HG03159 (cell line): Measurements from ENCODE around the gene HOGA1.
"Not testable (repeated sequence)": the region's sequence is repeated elsewhere in the genome, so short reads cannot be mapped to it uniquely, and the experiment has no call there.

Source experiments
- ATAC-seq: cut with Tn5 transposase; IDR thresholded peaks from one replicate; pipeline ENCODE4 v1.9.1; 2021; ENCODE audit warnings: mild to moderate bottlenecking, moderate library complexity; ENCODE audit not compliant: unreplicated experiment

The HOGA1 gene

DNA sequence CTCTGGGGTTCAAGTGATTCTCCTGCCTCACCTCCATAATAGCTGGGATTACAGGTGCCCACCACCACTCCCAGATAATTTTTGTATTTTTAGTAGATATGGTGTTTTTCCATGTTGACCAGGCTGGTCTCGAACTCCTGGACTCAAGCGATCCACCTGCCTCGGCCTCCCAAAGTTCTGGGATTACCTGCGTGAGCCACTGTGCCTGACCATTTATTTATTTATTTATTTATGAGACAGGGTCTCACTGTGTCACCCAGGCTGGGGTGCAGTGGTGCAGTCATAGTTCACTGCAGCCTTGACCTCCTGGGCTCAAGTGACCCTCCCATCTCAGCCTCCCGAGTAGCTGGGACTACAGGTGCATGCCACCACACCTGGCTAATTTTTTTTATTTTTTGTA is 29.9 kb upstream of the HOGA1 start:
- ATAC-seq: not testable (repeated sequence)

DNA sequence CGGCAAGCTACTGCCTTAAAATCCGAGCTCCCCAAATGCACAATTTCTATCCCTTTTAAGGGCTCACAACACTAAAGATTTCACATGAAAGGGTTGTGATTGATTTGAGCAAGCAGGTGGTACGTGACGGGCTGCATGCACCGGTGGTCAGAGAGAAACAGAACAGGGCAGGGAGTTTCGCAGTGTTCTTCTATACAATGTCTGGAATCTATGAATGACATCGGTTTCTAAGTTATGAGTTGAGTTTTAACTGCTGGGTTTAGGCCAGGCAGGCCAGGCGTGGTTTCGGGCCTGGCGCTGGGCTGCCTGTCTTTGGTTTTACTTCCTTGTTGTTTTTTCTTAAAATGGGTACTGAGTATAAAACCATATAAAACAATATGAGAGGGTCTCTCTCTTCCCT is 28.6 kb upstream of the HOGA1 start:
- not testable (repeated sequence) for ATAC-seq

DNA sequence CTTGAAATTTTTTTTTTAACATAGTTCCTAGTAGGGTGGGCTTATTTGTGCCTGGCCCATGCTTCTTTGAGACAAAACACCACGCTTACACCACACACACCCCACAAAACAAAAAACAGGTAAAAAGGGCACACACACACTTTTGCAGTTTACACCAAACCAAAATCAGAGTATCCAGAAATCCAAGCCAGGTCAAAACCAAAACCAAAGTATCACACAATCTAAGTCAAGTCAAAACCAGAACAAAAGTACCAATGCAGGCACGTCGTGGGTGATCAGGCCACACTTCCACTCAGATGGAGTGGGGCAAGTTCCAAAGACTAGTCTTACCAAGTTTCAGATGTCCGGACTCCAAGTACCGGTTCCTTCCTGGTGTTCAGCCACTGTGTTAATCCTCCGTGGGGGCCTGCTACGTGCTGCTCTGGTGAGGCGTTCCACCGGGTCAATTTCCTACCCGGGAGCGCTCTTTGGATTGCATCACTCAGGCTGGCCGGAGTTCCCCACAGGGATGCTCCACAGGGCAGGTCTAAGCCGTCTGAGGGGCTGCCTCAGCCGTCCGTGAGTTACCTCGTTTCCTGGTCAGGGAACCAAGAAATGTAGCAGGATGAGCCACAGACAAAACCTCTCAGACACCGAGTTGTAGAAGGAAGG is 23.3 kb upstream of the HOGA1 start:
- ATAC-seq: not testable (repeated sequence)

DNA sequence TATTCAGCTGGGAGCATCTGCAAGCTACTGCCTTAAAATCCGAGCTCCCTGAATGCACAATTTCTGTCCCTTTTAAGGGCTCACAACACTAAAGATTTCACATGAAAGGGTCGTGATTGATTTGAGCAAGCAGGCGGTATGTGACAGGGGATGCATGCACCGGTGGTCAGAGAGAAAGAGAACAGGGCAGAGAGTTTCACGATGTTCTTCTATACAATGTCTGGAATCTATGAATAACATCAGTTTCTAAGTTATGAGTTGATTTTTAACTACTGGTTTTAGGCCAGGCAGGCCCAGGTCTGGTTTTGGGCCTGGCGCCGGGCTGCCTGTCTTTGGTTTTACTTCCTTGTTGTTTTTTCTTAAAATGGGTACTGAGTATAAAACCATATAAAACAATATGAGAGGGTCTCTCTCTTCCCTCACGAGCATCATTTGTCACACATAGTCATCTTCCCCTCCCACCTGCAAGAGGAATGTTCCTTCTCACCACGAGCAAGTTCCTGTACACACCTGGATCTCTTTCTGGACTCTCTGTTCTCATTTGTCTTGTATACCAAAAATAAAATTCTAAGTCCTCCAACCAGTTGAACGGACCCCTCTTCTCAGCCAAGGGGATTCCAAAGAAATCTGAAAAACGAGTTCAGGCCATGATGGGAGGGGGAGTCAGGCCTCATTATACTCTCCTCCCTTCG is 22.7 kb upstream of the HOGA1 start:
- ATAC-seq: not testable (repeated sequence)

DNA sequence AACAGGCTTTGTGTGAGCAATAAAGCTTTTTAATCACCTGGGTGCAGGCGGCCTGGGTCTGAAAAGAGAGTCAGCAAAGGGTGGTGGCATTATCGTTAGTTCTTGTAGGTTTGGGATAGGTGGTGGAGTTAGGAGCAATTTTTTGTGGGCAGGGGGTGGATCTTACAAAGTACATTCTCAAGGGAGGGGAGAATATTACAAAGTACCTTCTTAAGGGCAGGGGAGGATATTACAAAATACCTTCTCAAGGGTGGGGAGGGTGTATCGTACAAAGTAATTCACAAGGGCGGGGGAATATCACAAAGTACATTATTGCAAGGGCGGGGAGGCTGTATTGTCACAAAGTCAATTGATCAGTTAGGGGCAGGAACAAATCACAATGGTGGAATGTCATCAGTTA is 21.9 kb upstream of the HOGA1 start:
- not testable (repeated sequence) for ATAC-seq

DNA sequence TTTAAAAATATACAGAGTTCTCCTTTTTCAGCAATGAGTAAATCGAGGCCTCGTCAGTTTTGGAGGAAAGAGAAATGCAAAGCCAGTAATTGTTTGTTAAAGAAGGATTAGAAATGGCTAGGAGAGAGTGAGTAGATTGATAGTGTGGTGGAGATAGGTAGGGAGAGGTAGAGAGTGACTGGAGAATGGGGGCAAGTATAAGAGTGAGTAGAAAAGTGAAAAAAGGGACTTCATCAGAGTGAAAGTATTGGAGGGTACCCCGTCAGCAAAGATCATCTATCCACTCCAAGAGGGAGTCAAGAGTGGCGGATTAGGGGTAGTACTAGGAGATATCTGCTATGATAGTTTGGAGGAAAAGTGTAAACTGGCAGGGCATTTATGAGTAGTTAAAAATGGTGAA is 20.9 kb upstream of the HOGA1 start:
- no peak for ATAC-seq

DNA sequence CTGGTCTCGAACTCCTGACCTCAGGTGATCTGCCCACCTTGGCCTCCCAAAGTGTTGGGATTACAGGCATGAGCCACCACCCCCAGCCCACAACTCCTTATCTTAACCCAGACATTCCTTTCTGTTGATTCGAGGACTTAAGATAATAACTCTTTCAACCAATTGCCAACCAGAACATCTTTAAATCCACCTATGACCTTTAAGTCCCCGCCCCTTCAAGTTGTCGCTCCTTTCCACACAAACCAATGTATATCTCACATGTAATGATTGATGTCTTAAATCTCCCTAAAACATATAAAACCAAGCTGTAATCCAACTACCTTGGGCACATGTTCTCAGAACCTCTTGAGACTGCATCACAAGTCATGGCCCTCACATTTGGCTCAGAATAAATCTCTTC is 19.4 kb upstream of the HOGA1 start:
- no peak for ATAC-seq

DNA sequence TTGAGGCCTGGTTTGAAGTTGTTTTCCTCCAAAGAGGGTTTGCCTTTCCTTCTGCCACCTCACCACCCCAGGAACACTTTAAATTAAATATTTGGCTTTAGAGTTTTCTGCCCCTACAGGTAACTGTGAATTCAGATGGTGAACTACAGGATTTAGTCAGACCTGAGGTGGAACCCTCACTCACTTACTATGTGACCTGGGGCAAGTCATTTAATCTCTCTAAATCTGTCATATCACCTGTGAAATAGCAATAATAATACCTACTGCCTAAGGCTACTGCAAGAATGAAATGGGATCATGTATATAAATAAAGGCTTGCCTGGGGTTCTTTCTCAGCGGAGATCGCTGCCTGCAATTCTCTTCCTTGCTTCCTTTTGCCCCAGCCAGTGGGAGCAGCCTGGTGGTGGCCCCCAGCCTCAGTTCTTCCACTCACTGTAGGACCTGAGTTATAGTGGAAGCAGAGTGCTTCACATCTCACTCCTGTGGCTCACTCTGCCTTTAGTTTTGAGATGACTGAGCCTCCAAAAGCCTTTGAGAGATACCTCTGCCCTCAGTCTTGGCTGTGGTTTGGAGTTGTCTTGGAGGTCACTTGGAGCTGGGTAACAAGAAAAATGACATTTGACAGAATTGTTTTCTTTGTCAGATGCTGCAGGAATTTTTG is 17.7 kb upstream of the HOGA1 start:
- ATAC-seq: no peak

DNA sequence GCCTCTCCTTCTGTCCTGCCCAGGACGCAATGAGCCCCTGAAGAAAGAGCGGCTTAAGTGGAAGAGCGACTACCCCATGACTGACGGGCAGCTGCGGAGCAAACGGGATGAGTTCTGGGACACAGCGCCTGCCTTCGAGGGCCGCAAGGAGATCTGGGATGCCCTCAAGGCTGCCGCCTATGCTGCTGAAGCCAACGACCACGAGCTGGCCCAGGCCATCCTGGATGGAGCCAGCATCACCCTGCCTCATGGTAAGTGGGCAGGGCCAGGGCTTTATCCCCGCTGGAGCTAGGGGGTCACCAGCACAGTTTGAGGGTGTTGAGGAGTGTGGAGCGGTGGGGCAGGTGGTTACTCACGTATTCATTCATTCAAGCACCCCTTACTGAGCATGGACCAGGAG is 16.3 kb upstream of the HOGA1 start:
- ATAC-seq: no peak

DNA sequence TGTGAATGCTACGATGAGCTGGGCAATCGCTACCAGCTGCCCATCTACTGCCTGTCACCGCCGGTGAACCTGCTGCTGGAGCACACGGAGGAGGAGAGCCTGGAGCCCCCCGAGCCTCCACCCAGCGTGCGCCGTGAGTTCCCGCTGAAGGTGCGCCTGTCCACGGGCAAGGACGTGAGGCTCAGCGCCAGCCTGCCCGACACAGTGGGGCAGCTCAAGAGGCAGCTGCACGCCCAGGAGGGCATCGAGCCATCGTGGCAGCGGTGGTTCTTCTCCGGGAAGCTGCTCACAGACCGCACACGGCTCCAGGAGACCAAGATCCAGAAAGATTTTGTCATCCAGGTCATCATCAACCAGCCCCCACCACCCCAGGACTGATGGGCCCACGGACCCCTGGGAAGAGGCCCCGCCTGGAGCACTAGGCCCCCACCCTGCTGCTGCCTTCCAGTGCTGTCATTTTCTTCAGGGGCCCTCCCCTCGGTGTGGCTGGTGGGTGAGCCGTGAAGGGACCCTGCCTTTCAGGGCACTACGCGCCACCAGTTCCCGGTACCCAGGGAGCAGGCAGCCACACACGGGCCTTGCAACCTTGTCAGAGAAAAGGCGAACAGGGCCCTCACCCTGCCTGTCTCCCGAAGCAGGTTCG is 13.9 kb upstream of the HOGA1 start:
- no peak for ATAC-seq

DNA sequence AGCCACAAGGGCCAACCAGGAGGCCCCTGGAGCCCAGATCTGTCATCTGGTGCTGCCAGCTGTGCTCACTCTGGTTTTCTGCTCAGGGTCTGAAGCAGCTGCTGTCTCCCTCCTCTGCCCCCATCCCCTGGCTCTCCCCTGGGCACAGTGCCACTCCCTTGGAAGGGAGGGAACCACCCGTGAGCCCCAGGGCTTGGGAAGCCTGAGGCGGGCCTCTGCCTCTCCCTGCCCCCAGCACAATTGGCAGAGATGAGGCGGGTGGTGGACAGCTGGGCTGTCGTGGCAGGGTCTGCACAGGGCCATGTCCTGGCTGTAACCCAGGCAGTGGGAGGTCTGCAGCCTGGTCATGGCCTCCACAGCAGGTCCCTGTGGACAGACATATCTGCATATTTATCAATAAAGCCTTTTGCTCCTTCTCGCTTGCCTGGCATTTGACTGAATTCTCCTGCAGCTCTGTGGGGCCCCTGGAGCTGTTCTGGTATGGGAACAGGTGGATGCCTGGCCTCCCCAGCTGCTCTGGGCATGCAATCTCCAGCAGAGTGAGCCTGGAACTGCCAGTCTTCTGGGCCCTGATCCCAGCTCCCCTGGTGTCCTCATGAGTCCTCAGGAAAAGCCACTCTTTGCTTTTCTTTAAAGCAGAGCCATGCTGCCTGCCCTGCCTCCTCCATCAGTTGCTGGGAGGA is 13.3 kb upstream of the HOGA1 start:
- no peak for ATAC-seq

DNA sequence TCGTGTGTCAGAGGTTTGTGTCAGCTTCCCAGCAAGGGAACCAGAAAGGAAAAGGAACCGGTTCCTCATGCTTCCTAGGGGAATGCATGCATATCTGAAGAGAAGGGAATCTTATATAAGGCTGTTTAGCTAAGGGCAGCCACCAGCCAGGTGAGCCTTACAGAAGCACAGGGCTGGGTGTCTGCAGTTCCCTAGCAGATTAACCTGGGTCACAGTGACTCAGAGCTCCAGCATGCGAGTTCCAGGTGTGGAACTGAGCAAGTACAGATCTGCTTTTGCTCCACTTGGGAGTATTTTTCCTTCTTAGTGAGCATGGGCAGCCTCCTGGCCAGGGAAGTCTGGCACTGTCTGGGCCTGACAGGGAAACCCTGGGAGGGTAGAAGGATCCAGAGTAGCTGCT is 12.6 kb upstream of the HOGA1 start:
- no peak for ATAC-seq

DNA sequence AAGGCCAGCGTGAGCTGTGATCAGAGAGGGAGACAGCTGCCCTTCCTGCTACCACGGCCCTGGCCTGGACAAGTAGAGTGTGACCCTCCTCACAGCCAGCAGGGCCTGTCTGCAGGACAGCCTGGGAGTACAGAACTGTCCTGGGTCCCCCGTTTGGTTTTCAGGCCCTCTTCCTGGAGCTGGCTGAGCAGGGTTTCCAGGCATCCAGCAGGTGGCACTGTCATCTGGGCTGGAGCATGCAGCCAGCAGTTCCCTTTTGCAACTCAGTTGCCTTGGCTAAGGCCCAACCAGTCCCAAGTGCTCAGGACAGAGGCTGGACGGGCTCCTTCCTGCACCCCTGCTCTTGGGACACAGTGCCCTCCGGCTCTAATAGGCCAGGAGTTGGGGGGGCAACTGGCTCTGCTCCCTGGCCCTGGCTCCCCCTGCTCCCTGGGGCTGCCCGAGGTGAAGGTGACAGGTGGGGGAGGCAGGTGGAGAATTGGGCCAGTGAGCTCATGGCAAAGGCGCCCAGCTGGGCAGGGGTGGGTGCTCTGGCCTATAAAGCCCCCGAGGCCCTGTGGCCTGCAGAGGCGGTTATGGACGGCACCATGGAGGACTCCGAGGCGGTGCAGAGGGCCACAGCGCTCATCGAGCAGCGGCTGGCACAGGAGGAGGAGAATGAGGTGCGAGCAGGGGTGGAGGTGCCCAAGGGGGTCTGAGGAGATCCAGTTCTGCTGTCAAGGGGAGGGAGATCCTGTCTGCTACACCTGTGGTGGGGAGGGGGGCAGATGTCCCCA is 11.8 kb upstream of the HOGA1 start, which contains the start of gene ANKRD2:
ANKRD2 (plus strand) TSS at position 566 of the 776 bp plus-strand sequence; CDS start at position 576, 10 bp downstream.
- peak; percentile 76 for ATAC-seq

DNA sequence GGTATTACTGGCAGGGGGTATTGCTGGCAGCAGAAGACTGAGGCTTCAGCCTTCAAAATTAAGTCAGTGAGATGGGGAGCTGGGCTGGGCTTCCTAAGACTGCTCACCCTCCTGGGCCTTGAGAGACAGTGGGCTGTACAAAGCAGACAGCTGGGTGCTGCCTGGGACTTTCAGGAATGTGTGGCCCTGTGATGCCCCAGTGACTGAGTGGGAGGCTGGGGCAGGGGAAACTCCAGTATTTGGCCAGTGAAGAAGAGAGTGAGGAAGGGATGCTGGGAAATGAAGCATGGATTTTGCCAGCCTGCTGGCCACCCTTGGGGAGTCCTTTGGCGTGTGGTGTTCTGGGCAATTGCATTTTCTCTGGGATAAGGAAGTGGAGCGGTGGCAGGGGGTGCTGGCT is 11.2 kb upstream of the HOGA1 start:
- no peak for ATAC-seq

DNA sequence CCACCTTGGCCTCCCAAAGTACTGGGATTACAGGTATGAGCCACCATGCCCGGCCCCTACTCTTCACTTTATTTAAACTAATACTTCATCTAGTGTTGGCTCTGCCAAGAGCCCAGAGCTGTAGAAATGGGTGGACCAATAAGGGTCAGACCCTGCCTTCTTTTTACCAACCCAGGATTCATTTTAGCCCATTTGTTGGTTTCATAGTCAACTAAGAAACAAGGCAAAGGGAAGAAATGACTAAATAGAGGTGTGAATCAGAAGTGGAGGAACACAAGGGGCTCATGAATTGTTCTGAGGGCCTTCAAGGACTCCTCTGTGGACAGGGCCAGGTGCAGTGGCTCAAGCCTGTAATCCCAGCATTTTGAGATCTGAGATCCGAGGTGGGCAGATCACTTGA is 10.5 kb upstream of the HOGA1 start:
- ATAC-seq: no peak

DNA sequence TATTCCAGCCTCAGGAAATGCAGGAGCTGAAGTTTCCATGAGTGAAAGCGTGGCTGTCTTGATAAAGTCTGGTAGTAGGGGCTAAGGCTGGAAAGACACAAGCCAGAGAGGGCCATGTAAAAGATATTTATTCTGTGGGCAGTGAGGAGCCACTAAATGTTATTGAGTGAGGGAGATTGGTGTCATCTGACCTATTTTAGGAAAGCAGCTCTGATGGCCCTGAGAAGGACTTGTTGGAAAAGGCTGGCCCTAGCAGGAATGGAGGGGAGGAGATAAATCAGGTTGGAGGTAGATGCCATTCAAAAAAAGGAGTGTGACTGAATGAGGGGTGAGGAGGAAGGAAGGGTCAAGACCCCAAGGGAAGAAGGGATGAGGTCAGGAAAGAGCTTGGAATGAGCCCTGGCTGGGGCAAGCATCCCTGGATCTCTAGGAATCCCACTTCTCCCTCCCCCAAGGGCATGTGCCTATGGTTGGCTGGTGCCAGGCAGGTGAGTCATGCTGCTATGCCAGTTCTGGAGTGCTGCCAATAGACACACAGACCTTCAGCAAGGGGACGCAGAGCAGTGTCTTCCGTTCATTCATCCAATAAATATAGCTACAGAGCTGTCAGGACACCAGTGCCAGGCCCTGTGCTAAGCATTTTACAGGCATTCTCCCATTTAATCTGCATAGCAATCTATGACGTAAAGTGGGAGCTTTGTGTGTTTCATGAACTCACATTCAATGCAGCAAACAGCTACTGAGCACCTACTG is 9.6 kb upstream of the HOGA1 start:
- ATAC-seq: no peak

DNA sequence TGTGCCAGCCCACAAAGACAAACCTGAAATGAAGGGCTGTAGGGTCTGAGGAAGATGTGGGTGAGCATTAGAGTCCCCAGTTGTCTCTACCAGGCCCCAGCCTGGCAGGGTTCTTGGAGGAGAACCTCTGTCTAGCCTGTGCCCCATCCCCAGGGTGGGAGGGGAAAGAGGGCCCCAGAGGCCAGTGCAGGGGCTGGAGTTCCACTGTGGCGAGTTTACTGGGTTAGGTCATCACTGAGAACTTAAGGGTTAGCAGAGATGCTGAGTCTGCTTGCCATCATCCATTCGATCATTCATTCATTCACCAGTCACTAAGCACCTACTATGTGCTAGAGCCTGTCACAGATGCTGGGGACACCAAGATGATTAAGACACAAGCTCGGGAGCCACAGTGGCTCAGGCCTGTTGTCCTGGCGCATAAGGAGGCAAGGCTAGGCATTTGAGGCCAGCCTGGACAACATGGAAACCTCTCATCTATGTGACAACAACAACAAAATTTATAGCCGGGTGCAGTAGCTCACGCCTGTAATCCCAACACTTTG is 9.0 kb upstream of the HOGA1 start:
- no peak for ATAC-seq

DNA sequence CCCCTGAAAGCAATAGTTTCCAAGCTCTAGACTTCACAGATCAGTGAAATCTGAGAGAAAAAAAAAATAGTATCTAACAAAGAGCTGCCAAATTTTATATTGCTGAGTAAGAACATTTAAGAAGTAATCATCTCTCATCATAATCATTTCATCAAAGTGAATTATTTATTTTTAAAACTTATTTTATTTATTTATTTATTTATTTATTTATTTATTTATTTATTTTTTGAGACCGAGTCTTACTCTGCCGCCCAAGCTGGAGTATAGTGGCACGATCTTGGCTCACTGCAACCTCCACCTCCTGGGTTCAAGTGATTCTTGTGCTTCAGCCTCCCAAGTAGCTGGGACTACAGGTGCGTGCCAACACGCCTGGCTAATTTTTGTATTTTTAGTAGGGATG is 7.7 kb upstream of the HOGA1 start:
- not testable (repeated sequence) for ATAC-seq

DNA sequence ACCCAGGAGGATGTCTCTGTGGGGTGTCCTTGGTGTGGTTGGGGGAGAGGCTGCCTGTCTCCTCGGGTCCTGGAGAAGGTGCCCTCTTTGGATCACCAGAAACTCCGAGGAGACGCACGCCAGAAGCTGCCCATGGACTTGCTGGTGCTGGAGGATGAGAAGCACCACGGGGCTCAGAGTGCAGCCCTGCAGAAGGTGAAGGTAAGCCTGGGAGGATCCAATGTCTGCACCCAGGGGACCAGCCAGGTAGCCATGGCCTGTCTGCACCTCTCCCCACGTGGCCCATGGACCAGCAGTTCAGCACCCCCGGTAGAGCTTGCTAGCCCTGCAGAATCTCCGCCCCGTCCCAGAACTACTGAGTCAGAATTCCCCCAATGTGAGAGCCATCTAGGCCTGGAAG is 6.5 kb upstream of the HOGA1 start:
- no peak for ATAC-seq
